HCT116 (cell line): ENCODE measurements around the gene P2RX7. TPM values are rescaled to one million over a fixed set of nuclear protein-coding genes. Genes with fewer than 3 reads are reported as not detected.

Source experiments
- ATAC-seq: fragments of 200-7000 bp; cut with Tn5 transposase; 2 replicates; pipeline ENCODE4 v1.9.1; 2020; ENCODE audit warnings: mild to moderate bottlenecking, moderate library complexity
- BruUV-seq: library from RNA; stranded (reverse); fragments of 400-500 nt; replicated peaks from 2 replicates; lab custom pipeline; 2021; lab: Mats Ljungman, UMichigan
- CTCF ChIA-PET: fragments of 300-600 bp; sonication (Branson Sonifier 250); formaldehyde crosslinking; loops from one replicate; lab custom pipeline; 2021; ENCODE audit warnings: antibody characterized with exemption; lab: Charles Lee
- POLR2A ChIA-PET: fragments of 300-600, 350-600 bp; sonication (Branson Sonifier 250); formaldehyde crosslinking; loops from one replicate; lab custom pipeline; 2021; ENCODE audit warnings: antibody characterized with exemption; lab: Charles Lee
- RAD21 ChIA-PET, 2 experiments: fragments of 300-600 bp; sonication (Branson Sonifier 250); formaldehyde crosslinking; loops; one replicate each; lab custom pipeline; 2023; ENCODE audit warnings: low total read pairs in 2 of 2; ENCODE audit not compliant: uncharacterized antibody in 2 of 2, unreplicated experiment in 2 of 2, low non-redundant PET in 1 of 2; lab: Charles Lee
- DNase-seq: peaks from one replicate; pipeline ENCODE4 v3.0.0-alpha.2; 2010; ENCODE audit warnings: low read depth, low spot score
- H2AFZ ChIP-seq: fragments of 200-600 bp; shearing (Covaris generic), sonication (generic); 2 replicates; pipeline ENCODE4 v1.6.1; 2017; ENCODE audit warnings: low read depth, mixed run types, mixed read lengths, antibody characterized with exemption, low read length; ENCODE audit not compliant: poor library complexity, severe bottlenecking
- H3K27ac ChIP-seq: 2 replicates; pipeline ENCODE4 v1.5.1; 2012; ENCODE audit warnings: low read depth, low read length
- H3K27me3 ChIP-seq: fragments of 200-600 bp; sonication (generic); 2 replicates; pipeline ENCODE4 v1.6.1; 2016; ENCODE audit warnings: mixed run types, low read length, mixed read lengths; ENCODE audit not compliant: insufficient read depth
- H3K36me3 ChIP-seq, 2 experiments: fragments of 200-500 bp in 1 of 2; fragments of 200-600 bp in 1 of 2; sonication (Bioruptor generic) in 1 of 2; sonication (generic) in 1 of 2; 2 replicates each; pipeline versions ENCODE4 v1.5.1 to v1.6.1; 2014 to 2016; ENCODE audit warnings: low read length in 2 of 2, inconsistent platforms in 1 of 2, mixed read lengths in 1 of 2, mixed run types in 1 of 2; ENCODE audit not compliant: insufficient read depth in 2 of 2, control insufficient read depth in 1 of 2
- H3K4me1 ChIP-seq, 2 experiments: fragments of 200-600 bp in 1 of 2; sonication (generic) in 1 of 2; 2 replicates each; pipeline versions ENCODE4 v1.5.1 to v1.6.1; 2012 to 2017; ENCODE audit warnings: low read length in 2 of 2, inconsistent platforms in 1 of 2, mild to moderate bottlenecking in 1 of 2, mixed read lengths in 1 of 2, mixed run types in 1 of 2, moderate library complexity in 1 of 2; ENCODE audit not compliant: insufficient read depth in 2 of 2, control insufficient read depth in 1 of 2
- H3K4me2 ChIP-seq: fragments of 200-600 bp; sonication (generic); 2 replicates; pipeline ENCODE4 v1.6.1; 2017; ENCODE audit warnings: mixed run types, low read length, mixed read lengths
- H3K4me3 ChIP-seq, 2 experiments: fragments of 200-600 bp in 1 of 2; sonication (generic) in 1 of 2; replicated peaks in 1 of 2; 2 replicates each; pipeline ENCODE4 v1.5.1; 2011 to 2016; ENCODE audit warnings: low read length in 2 of 2, control low read depth in 1 of 2, low read depth in 1 of 2, mild to moderate bottlenecking in 1 of 2, mixed read lengths in 1 of 2, mixed run types in 1 of 2
- H3K79me2 ChIP-seq: fragments of 200-600 bp; sonication (generic); 2 replicates; pipeline ENCODE4 v1.6.1; 2017; ENCODE audit warnings: mild to moderate bottlenecking, mixed run types, low read length, moderate library complexity, mixed read lengths; ENCODE audit not compliant: insufficient read depth
- H3K9ac ChIP-seq: fragments of 200-600 bp; sonication (generic); 2 replicates; pipeline ENCODE4 v1.6.1; 2016; ENCODE audit warnings: low read length, mixed read lengths
- H3K9me2 ChIP-seq: fragments of 200-600 bp; sonication (generic), shearing (Covaris generic); 2 replicates; pipeline ENCODE4 v1.6.1; 2017; ENCODE audit warnings: mixed run types, mild to moderate bottlenecking, moderate library complexity; ENCODE audit not compliant: insufficient read depth
- H3K9me3 ChIP-seq, 2 experiments: fragments of 200-500 bp in 1 of 2; fragments of 200-600 bp in 1 of 2; sonication (Bioruptor generic) in 1 of 2; sonication (generic) in 1 of 2; 2 replicates each; pipeline ENCODE4 v1.6.1; 2014 to 2017; ENCODE audit warnings: low read length in 2 of 2, mixed read lengths in 2 of 2, inconsistent platforms in 1 of 2, low read depth in 1 of 2, mild to moderate bottlenecking in 1 of 2, mixed run types in 1 of 2, moderate library complexity in 1 of 2; ENCODE audit not compliant: control insufficient read depth in 1 of 2, insufficient read depth in 1 of 2
- H4K20me1 ChIP-seq: fragments of 200-600 bp; sonication (generic), shearing (Covaris generic); 2 replicates; pipeline ENCODE4 v1.6.1; 2017; ENCODE audit warnings: mixed run types, mild to moderate bottlenecking, moderate library complexity; ENCODE audit not compliant: insufficient read depth
- CBX3 ChIP-seq: IDR thresholded peaks from 2 replicates; pipeline ENCODE4 v1.6.1; 2012; ENCODE audit warnings: low read depth
- ELF1 ChIP-seq: IDR thresholded peaks from 2 replicates; pipeline ENCODE4 v1.6.1; 2012; ENCODE audit warnings: low read depth, borderline replicate concordance
- EZH2phosphoT487 ChIP-seq: fragments of 200-600 bp; IDR thresholded peaks from 2 replicates; pipeline ENCODE4 v1.6.1; 2018; ENCODE audit warnings: antibody characterized with exemption, borderline replicate concordance
- POLR2AphosphoS5 ChIP-seq: IDR thresholded peaks from 2 replicates; pipeline ENCODE4 v1.6.1; 2011; ENCODE audit warnings: mild to moderate bottlenecking, low read depth, low read length, moderate library complexity
- TCF7L2 ChIP-seq: IDR thresholded peaks from 2 replicates; pipeline ENCODE4 v1.7.0; 2011; ENCODE audit warnings: borderline replicate concordance, inconsistent platforms; ENCODE audit not compliant: insufficient read depth, insufficient read length; ENCODE audit errors: extremely low read depth
- ZFX ChIP-seq: fragments of 450-650 bp; IDR thresholded peaks from 2 replicates; pipeline ENCODE4 v1.6.1; 2017
- ZNF274 ChIP-seq: fragments of 200-500 bp; sonication (Bioruptor generic); IDR thresholded peaks from 2 replicates; pipeline ENCODE4 v1.6.1; 2014; ENCODE audit warnings: mild to moderate bottlenecking, low read depth, low read length, inconsistent platforms
- intact Hi-C: fragments of 100-400 bp; cut with micrococcal nuclease; formaldehyde crosslinking; loops from 2 replicates; pipeline ENCODE4 v1.10.0; 2022
- total RNA-seq: library from RNA; stranded (reverse); gene quantifications from one replicate; pipeline ENCODE4 v1.2.1, GENCODE V29; 2021; ENCODE audit not compliant: unreplicated experiment
- TF ChIP-seq, protein P1 (sequence below): IDR thresholded peaks from 2 replicates; pipeline ENCODE4 v1.6.1; 2012
- TF ChIP-seq, protein P2 (sequence below), 3 experiments: fragments of 200-600 bp in 1 of 3; sonication (generic) in 1 of 3; IDR thresholded peaks in 2 of 3; conservative IDR thresholded peaks in 1 of 3; 2 replicates each; pipeline ENCODE4 v1.5.1; 2012 to 2017; ENCODE audit warnings: low read depth in 2 of 3, low read length in 2 of 3, antibody characterized with exemption in 1 of 3, borderline replicate concordance in 1 of 3, control low read depth in 1 of 3, mild to moderate bottlenecking in 1 of 3, mixed read lengths in 1 of 3, mixed run types in 1 of 3, moderate library complexity in 1 of 3; ENCODE audit not compliant: insufficient read depth in 1 of 3

P2RX7 gene
- total RNA-seq, 1 experiment from 2014 or later, result 1.5 TPM

DNA sequence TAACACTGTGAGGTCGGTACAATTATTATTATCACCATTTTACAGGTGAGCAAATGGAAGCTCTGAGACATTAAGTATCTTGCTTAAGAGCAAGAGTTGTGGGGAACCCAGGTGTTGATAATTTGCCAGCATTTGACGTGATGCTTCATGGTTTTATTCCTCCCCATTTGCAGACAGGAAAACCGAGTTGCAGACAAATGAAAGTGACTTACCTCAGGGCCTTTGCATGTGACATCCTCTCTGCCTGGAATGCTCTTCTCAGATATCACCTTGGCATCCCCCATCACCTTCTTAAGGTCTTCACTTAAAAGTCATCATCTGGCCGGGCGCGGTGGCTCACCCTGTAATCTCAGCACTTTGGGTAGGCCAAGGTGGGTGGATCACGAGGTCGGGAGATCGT, 21.0 kb upstream of the P2RX7 start:
- no peak for DNase-seq
- CTCF ChIA-PET, result no interaction called here
- RAD21 ChIA-PET, result no interaction called here

DNA sequence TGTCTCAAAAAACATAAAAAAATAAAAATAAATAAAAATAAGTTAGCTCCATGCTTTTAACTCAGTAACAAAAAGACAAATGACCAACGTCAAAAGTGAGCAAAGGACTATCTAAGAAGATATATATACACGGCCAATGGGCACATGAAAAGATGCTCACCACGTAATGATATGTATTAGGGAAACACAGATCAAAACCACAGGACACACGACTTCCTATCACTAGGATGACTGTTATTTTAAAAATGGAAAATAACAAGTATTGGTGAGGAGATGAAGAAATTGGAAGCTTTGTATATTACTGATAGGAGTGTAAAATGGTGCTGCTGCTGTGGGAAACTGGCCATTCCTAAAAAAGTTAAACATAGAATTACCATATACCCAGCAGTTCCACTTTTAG, 20.2 kb upstream of the P2RX7 start:
- no peaks in the 10 kb centered on the region for H3K27me3 ChIP-seq
- H3K4me3 ChIP-seq, result no peak overlapping the region
- H3K27ac ChIP-seq, result no peak overlapping the region
- H3K9me3 ChIP-seq, result no peaks in the 10 kb centered on the region
- H4K20me1 ChIP-seq, result no peaks in the 10 kb centered on the region
- no peaks in the 10 kb centered on the region for H3K36me3 ChIP-seq
- ChIA-PET CTCF (no interaction called here), RAD21 (interaction anchor here in 1 of 2 experiments (0.8 kb wide), 1 partner anchor 103 kb away, joined by 3 read pairs; no protein-coding TSS in a partner anchor), POLR2A (interaction anchor here (0.8 kb wide), 1 partner anchor 10 kb away, joined by 3 read pairs; no protein-coding TSS in a partner anchor)
- H3K79me2 ChIP-seq, result no peaks in the 10 kb centered on the region
- no peak overlapping the region for H3K9ac ChIP-seq
- ATAC-seq (no peak), DNase-seq (no peak)
- H2AFZ ChIP-seq, result no peak overlapping the region
- H3K4me1 ChIP-seq, result no peaks in the 10 kb centered on the region
- intact Hi-C loops, result loop anchor here (5.0 kb wide), 3 partner anchors 50 to 530 kb away; partner anchors contain the start of gene POP5
- TF ChIP-seq, protein P1, sequence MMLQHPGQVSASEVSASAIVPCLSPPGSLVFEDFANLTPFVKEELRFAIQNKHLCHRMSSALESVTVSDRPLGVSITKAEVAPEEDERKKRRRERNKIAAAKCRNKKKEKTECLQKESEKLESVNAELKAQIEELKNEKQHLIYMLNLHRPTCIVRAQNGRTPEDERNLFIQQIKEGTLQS, result no peak
- TF ChIP-seq TCF7L2 (no peak), EZH2phosphoT487 (no peak), CBX3 (no peak), POLR2AphosphoS5 (no peak), ZNF274 (no peak), ZFX (no peak)
- TF ChIP-seq, protein P2, sequence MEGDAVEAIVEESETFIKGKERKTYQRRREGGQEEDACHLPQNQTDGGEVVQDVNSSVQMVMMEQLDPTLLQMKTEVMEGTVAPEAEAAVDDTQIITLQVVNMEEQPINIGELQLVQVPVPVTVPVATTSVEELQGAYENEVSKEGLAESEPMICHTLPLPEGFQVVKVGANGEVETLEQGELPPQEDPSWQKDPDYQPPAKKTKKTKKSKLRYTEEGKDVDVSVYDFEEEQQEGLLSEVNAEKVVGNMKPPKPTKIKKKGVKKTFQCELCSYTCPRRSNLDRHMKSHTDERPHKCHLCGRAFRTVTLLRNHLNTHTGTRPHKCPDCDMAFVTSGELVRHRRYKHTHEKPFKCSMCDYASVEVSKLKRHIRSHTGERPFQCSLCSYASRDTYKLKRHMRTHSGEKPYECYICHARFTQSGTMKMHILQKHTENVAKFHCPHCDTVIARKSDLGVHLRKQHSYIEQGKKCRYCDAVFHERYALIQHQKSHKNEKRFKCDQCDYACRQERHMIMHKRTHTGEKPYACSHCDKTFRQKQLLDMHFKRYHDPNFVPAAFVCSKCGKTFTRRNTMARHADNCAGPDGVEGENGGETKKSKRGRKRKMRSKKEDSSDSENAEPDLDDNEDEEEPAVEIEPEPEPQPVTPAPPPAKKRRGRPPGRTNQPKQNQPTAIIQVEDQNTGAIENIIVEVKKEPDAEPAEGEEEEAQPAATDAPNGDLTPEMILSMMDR (IDR thresholded peaks at IDR 0.05 in 2 of 3, conservative IDR thresholded peaks at IDR 0.05 in 1 of 3; ENCODE audit: borderline replicate concordance in 1 of 3, insufficient read depth in 1 of 3, low read depth in 2 of 3, low read length in 2 of 3), result no peak
- H3K9me2 ChIP-seq, result no peaks in the 10 kb centered on the region
- no peak overlapping the region for H3K4me2 ChIP-seq
- no TSS peak for BruUV-seq

More for the DNA sequence above, 21.0 kb upstream of the P2RX7 start:
- Histone ChIP-seq H3K4me3 (no peak overlapping the region), H3K27me3 (no peaks in the 10 kb centered on the region), H3K9me2 (no peaks in the 10 kb centered on the region), H2AFZ (no peak overlapping the region), H3K4me1 (no peaks in the 10 kb centered on the region), H3K27ac (no peak overlapping the region), H3K4me2 (no peak overlapping the region), H3K9ac (no peak overlapping the region), H3K9me3 (no peaks in the 10 kb centered on the region), H3K79me2 (no peaks in the 10 kb centered on the region), H3K36me3 (no peaks in the 10 kb centered on the region), H4K20me1 (no peaks in the 10 kb centered on the region)
- no peak for ATAC-seq
- intact Hi-C loops, result loop anchor here (2.0 to 5.0 kb wide), 4 partner anchors 49 to 529 kb away; partner anchors contain the start of gene POP5
- TF ChIP-seq ELF1, result no peak
- no TSS peak for BruUV-seq
- POLR2A ChIA-PET, result no interaction called here
